ENCODE results near the gene TMEM175.

DNA sequence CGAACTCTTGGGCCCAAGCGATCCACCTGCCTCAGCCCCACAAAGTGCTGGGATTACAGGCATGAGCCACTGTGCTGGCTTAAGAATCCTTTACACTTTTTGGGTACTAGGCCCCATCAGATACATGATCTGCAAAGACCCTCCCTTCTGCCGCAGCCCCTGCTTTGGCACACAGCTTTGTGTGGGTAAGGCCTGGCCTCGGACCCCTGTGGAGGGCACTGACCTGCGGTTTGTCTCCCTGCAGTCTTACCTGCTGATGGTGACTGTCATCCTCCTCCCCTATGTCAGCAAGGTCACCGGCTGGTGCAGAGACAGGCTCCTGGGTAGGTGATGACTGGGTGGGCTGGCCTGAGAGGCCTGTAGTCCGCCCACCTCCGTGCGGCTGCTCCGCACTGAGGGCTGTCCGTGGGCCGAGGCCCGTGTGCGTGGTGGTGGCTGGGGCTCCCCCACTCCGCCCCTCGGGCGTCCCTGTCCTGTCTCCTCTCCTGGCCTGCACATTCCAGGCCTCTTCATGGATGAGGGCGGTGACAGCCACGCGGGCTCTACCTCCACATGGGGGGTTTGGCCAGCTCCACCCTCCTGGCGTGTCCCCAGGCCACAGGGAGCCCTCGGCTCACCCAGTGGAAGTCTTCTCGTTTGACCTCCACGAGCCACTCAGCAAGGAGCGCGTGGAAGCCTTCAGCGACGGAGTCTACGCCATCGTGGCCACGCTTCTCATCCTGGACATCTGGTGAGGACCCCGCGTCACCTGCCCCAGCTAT is 23.1 kb downstream of the TMEM175 start:
- TF ChIP-seq POLR2AphosphoS5 (IDR thresholded peaks at IDR 0.05) (no peak), POLR2A (IDR thresholded peaks at IDR 0.05) (no peak), EP300 (IDR thresholded peaks at IDR 0.05) (no peak)
- TF ChIP-seq, protein P1, sequence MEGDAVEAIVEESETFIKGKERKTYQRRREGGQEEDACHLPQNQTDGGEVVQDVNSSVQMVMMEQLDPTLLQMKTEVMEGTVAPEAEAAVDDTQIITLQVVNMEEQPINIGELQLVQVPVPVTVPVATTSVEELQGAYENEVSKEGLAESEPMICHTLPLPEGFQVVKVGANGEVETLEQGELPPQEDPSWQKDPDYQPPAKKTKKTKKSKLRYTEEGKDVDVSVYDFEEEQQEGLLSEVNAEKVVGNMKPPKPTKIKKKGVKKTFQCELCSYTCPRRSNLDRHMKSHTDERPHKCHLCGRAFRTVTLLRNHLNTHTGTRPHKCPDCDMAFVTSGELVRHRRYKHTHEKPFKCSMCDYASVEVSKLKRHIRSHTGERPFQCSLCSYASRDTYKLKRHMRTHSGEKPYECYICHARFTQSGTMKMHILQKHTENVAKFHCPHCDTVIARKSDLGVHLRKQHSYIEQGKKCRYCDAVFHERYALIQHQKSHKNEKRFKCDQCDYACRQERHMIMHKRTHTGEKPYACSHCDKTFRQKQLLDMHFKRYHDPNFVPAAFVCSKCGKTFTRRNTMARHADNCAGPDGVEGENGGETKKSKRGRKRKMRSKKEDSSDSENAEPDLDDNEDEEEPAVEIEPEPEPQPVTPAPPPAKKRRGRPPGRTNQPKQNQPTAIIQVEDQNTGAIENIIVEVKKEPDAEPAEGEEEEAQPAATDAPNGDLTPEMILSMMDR (IDR thresholded peaks at IDR 0.05) = no peak
